ENCODE data around the gene PDSS1.
A peak's percentile ranks its signal among the peaks of the same experiment; 100 is the strongest.
"Not testable (repeated sequence)": the region's sequence is repeated elsewhere in the genome, so short reads cannot be mapped to it uniquely, and the experiment has no call there.

The PDSS1 gene, protein sequence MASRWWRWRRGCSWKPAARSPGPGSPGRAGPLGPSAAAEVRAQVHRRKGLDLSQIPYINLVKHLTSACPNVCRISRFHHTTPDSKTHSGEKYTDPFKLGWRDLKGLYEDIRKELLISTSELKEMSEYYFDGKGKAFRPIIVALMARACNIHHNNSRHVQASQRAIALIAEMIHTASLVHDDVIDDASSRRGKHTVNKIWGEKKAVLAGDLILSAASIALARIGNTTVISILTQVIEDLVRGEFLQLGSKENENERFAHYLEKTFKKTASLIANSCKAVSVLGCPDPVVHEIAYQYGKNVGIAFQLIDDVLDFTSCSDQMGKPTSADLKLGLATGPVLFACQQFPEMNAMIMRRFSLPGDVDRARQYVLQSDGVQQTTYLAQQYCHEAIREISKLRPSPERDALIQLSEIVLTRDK

DNA sequence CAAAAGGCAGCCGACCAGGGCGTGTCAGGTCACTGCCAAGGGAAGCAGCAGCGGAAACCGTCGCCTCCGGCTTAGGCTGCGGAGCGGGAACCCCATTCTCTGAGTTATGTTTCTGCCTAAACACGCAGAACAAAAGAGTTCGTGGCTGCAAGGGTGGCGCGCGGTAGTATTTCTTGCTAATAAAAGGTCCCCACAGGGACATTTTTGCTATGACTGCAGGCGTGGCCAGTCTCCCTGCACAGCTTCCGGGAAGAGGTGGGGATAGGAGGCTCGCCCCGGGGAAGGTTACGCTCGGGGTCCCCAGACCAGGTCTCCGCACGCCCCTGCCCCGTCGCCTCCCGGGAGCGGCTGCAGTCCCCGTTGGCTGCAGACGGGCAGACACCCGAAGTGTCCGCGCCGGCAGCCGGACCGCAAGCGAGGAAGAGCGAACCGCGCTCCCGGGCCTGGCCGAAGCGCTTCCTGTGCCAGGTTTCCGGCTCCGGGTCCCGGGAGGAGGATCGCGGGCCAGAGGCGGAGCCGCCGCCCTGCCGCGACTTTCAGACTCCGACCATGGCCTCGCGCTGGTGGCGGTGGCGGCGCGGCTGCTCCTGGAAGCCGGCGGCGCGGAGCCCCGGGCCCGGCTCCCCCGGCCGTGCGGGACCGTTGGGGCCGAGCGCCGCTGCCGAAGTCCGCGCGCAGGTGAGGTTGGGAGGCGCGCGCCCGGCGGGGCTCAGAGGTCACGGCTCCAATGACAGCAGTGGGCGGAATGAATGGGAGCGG is at the start of gene PDSS1:
Gene PDSS1 (plus strand): TSS at position 539 of the 759 bp plus-strand sequence. CDS start 11 bp downstream, at position 550.
- peak; percentile 23 for DNase-seq

DNA sequence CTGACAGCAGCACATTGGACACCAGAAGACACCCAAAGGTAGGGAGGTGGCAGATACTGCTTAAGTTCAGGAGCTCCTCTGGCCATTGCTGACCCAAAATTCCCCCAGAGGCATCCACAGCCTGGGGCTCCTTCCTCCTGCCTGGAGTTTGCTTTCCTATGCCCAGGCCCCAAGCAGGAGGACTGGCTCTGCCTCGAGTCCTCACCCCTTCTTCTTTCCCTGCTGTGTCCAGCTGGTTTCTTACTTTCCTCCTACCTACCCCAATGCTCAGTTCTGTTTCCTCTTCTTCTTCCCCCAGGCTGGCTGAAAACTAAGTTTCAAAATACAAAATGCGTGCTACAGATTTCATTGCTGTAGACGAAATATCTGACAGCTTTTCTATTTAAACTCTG is 49.3 kb upstream of the PDSS1 start:
- not testable (repeated sequence) for DNase-seq

DNA sequence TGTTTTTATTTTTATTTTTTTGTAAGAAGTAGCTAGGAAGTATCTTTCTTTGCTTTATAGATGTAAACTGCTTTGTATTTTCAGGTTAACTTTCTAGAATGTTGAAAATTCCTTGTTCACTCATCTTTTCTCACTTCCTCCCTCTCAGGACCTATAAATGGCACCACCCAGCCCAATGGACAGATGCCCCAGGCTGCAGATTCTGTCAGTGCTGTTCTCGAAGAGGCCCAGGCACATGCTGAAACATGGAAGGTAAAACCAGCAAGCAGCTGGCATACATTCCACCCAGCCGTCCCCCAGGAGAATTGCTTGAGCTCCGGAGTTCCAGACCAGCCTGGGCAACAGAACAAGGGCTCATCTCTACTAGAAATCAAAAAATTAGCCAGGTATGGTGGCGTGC is 47.1 kb upstream of the PDSS1 start:
- DNase-seq: no peak

DNA sequence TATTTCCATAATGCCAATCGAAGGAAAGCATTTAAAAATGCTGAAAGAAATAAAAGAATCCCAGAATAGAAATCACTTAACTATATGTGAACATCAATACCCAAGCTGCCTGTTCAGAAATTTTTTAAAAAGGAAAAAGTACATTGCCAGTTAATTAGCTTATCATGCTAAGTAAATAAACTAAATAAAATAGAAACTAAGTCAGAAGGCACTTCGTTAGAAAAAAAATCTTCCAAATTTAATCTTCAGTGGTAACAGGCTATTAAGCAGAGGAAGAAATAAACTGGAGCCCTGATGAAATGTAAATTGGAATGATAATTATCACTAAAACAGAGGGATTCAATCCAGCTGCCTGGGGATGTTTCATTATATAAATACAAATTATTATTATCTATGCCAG is 46.0 kb upstream of the PDSS1 start:
- not testable (repeated sequence) for DNase-seq

DNA sequence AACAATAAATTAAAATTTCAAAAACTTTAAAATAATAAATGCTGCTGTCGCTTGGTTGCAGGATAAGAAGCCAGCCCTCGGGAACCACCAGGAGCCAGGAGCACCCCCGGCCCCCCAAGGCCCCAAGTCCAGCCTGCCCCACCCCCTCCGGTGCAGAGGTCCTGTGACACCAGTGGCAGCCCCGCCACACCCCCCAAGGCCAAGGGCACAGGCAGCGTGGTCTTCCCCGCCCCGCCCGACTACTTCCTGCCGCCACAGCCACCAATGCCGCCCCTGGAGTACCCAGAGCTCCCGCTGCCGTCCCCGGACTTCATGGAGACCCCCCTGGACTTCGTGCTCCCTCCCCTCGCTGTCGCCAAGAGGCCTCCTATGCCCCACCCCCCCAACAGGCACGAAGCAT is 44.5 kb upstream of the PDSS1 start:
- no peak for DNase-seq

DNA sequence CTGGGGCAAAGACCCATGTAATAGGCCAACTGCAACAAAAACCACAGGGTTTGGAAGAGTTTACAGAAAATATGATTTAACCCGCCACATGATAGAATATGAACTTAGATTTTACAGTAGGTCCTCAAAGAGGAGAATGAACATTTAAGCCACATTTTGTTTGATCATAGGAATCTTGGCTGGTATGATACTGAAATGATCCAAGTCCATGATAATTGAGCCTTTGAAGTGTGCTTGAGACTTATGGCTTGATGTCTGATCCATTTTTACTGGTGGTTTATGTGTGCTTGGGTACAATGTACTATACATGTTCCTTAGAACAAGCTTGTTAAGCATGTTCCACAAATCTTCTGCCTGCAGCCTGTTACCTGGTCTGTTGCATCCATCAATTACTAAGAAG is 41.8 kb upstream of the PDSS1 start:
- no peak for DNase-seq

DNA sequence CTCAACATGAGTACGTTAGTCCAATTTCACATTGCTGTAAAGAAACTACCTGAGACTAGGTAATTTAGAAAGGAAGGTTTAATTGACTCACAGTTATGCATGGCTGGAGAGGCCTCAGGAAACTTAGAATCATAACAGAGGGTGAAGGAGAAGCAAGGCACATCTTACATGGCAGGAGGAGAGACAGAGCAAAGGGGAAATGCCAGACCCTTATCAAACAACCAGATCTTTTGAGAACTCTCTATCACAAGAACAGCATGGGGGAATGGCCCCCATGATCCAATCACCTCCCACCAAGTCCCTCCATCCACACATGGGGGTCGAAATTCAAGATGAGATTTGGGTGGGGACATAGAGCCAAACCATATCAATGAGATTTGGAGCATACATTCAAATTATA is 34.6 kb upstream of the PDSS1 start:
- DNase-seq: no peak

DNA sequence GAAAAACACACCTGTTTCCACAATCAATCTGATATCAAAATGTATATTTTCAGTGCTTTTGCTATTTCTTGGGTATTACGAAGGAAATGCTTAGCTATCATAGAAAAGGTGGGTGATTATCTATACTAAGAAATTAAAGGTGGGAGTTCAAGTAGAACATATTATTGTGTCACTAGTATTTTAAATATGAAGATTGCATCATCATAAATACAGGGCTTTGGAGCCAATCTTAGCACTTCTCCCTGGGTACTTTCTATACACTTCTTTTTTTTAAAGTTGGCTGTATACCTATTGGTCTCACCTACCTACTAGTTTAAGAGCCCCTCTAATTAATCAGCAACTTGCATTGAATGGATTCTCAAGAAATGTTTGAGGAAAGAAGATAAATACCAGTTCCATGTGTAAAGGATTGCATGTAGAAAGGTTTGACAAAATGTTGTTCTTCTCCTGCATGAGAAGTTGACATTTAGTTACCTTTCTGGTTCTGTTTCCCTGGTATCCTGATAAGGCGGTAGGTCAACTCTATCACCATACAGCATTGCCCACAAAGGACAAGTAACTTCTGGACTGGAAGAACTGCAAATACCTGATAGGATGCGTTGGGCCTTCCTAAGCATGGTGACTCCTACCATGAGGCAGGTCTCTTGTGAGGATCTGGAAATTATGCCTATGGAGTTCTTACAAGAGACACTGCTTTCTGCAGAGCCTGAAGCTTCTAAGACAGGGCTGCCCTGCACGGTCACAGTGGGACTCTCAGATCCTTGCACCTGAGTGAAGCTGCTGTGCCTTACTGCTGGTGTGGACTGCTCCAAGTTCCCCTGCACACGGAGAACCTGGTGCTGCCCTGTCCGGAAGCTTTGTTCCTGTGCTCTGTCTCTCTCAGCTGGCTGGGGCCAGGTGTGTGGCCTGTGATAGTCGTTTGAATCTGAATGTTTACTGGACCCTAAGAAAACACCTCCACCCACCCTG is 32.1 kb upstream of the PDSS1 start:
- no peak for DNase-seq

DNA sequence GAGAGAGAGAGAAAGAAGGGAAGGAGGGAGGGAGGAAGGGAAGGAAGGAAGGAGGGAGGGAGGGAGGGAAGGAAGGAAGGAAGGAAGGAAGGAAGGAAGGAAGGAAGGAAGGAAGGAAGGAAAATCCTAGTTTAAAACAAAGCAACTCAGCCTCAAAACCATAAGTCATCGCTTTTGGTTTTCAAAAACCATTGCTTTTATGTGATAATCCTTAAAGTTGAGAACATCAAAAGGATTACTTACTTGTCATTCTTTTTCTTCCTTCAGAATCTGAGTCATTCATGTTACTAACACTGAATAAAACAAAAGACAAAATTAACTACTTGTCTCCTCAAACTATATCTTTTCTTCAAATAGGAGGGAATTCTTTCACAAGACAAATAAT is 21.6 kb upstream of the PDSS1 start:
- no peak for DNase-seq

DNA sequence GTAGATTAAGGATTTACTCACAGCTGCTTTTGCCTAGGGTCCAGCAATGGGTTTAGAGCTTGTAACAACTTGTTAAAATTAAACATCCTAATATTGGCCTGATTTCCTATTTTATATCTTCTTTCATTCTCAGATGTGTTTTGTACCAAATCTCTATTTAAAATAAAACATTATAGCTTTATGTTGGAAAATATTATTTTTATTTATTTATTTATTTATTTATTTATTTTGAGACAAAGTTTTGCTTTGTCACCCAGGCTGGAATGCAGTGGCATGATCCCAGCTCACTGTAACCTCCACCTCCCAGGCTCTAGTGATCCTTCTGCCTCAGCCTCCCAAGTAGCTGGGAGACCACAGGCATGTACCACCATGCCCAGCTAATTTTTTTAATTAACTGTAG is 17.9 kb upstream of the PDSS1 start:
- DNase-seq: no peak

DNA sequence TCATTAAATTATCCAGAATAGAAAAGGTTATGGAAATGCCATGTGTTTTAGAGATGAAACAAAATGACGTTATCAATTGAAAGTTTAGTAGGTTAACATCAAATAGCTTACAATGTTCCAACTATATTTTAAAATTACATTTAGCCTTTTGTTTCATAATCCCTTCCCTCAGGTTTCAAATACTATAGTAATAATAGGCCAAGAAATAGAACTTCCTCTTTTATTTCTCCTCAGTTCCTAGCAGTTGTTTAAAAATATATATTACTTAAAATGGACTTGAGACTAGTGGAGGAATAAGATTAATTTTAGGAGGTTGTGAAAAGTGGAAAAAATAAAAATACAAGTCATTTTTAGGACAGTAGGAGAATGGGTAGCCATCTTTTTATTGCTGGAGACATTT is 16.4 kb upstream of the PDSS1 start:
- no peak for DNase-seq

DNA sequence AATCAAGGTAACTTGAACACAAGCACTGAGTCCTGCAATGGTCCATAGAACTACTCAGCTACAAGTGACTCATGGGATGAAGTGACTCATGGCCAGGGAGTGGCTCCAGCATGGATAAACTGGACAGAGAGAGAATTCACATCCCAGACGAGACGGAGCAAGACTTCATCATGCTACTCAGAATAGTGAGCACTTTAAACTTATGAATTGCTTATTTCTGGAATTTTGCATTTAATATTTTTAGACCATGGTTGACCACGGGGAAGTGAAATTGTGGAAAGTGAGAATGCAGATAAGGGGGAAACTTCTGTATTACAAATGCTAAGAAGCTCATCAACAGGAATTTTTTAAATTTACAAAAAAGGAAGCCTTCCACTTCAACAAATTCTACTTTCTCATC is 15.5 kb upstream of the PDSS1 start:
- DNase-seq: not testable (repeated sequence)

DNA sequence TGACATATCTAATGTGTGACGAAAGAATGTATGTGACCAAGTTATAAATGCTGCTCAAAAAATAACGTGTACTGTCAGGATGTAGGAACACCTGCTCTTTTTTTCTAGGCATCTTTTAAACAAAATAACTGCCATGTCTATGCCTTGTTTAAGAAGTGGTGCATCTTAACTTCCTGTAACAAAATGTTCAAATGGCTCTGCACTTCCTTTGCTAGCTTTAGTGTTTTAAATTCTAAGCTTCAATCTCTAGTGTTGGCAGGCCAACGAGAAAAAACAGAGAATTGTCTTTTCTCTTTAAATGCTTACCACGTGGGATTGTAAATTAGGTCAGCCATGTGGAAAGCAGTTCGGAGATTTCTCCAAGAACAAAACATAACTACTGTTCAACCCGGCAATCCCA is 14.6 kb upstream of the PDSS1 start:
- DNase-seq: no peak

DNA sequence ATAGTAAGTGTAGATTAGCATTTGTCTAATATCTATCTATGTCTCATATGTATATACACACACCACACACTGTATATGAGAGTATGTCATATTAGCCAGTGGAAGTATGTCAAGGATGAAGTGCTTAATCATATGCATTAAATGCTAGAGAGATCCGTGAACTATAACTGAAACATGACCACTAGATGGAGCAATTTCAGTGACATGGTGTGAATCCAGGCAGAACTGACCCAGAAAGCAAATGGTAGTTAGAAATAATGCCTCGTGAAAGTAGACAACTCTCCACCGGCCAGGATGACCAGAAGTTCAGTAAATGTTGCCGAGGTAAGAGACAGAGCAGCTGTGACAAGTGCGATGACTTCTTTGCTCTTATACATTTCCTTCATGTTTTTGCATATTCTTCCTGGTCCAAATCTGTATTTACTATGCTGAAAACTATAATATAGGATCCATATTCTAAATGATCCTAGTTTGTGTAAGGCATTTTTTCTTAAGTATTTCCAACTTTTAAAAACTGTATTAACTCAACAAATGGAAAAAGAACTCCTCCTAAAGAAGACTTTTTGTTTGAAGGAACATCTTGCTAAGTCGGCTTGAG is 12.7 kb upstream of the PDSS1 start:
- not testable (repeated sequence) for DNase-seq

DNA sequence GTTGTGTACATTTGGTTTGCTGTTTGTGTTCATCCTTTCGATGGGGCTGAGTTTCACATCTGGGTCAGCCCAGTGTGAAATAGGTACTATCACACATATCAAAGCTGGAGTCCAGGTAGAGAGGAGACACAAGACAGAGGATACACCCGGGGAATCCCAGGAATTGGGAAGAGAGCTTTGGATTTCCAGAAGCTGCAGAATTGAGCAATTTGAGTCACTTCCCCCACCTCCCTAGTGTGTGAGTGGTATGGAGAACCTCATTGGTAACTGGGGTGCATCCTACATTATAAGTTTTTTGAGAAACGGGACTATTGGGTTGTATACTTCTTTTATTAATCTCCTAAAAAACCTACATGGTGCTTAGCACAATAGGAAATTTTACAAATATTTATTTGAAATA is 12.1 kb upstream of the PDSS1 start:
- no peak for DNase-seq

DNA sequence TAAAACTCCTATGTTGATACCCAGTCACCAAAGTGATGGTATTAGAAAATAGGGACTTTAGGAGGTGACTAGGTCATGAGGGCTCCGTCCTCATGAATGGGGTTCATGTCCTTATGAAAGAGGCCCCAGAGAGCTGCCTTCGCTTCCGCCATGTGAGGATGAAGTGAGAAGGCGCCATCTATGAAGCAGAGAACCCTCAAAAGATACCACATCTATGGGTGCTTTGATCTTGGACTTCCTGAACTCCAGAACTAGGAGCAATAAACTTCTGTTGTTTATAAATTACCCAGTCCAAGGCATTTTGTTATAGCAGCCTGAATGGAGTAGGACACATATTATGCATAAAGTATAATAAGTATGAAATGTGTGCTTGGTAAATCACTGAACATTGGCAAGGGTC is 8.1 kb upstream of the PDSS1 start:
- DNase-seq: no peak

DNA sequence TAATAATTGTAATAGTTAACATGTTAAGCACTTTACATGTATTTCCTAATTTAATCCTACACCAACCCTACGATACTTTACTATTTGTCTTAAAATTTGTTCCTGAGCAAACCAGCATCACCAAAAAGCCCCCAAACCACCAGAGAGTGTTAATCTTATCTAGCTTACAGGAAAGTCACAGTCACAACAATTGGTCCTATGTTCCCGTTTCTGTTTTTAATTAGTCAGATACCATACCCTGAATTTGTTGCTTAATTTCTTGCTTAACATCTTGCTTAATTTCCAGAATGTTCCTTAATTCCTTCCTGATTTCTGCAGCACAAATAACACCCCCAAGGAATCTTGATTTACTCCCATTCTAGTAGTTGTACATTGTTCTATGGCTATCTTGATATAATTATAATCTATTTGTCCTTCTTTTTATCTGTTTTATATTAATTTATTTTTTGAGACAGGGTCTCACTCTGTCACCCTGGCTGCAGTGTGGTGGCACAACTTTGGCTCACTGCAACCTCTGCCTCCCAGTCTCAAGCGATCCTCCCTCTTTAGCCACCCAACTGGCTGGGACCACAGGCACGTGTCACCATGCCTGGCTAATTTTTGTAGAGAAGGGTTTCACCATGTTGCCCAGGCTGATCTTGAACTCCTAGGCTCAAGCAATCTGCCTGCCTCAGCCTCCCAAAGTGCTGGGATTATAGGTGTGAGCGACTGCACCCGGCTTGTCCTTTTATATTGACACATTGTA is 6.6 kb upstream of the PDSS1 start:
- DNase-seq: no peak

DNA sequence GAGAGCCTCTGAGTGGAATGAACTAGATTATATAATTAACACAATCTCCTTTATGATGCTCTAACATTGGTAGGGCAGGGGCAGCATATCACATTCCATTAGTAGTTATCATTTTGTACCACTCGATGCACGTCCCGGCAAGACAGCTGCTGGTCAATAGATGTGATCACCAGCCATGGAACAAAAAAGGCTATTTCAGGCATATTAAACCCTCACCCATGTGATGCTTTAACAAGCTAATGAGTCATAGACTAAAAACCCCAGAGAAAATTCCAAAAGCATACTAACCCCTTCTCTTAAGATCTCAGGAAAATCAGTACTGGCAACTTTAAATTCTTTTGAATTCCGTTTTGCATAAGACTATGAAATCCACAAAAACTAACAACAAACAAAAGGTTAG is 3.0 kb upstream of the PDSS1 start:
- DNase-seq: not testable (repeated sequence)

DNA sequence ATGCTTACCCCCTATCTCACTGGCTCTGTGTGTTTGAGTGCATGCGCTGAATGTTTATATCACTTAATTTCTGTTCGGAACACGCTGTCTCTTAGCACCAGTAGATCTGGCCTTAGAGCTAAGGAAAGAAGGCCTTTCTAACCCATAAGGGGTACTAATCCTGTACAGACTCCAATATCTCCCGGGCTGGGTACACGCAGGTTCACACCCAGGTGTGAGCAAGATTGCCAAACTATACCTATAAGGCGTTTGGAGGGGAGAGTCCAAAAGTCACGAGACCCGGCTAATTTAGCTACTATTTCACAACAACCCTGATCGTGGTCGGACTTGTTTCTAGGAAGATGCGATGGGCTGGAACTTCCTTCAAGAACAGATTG is 727 bp upstream of the PDSS1 start:
- DNase-seq: no peak

DNA sequence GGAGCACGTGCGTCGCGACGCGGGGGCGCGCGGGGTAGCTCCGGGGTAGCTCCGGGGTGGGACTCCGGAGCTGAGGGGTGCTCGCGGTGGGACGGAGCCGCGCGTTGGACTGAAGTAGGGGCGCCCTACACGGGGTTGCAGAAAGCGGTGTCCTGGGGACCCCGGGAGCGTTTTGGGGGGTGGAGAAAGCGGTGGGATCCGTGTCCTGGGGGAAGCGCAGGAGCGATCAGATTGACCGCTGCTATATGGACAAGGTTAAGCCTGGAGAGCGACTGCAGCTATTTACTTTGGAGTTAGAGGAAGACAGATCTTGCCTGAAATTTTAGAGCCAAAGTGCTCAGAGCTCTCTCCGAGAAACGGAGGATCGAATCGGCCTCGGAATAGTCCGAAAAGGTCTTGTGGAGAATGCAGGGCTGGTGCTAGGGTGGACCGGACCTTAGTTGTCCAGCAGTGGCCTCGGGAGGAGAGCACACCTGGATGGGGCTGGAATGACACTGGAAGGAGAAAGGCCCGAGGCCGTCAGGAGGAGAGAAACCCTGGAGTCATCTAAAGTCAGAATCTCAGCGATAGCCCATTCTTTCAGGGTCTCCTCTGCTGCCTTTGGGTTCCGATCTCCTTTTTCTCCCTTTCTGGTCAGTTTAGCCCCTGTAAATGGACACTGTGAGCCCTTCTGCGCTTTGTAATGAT is 564 bp downstream of the PDSS1 start:
- DNase-seq: no peak

DNA sequence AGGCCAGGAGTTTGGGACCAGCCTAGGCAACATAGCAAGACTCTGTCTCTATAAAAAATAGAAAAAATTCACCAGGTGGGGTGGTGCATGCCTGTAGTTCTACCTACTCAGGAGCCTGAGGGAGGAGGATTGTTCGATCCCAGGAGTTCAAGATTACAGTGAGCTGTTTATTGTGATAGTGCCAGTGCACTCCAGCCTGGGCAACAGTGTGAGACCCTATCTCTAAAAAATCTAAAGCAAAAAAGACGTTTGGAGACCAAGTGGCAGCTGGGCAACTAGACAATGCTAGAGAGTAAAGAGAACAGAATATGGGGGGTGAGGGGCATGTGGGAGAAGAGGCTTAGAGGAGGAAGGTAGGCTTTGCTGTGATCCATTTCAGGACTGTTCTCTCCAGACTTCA is 1.4 kb downstream of the PDSS1 start:
- DNase-seq: no peak

DNA sequence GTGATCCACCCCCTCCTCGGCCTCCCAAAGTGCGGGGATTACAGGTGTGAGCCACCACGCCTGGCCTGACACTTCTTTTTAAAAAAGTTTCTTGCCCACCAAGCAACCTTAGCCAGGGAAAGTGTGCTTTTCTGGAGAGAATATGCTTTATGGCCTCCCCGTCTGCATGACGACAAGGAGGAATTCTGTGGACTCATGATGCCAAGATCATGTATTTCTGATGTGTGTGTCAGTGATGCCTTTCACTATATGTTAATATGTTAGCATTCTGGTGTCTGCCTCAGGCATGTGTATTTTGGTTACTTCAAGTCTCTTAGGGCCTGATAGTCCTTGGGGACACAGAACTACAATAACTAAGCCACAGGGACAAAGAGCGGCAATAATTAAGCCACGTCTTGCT is 2.1 kb downstream of the PDSS1 start:
- DNase-seq: no peak

Data from NCI-H2029 (cell line).